Measurements from ENCODE around the gene MEF2C.

DNA sequence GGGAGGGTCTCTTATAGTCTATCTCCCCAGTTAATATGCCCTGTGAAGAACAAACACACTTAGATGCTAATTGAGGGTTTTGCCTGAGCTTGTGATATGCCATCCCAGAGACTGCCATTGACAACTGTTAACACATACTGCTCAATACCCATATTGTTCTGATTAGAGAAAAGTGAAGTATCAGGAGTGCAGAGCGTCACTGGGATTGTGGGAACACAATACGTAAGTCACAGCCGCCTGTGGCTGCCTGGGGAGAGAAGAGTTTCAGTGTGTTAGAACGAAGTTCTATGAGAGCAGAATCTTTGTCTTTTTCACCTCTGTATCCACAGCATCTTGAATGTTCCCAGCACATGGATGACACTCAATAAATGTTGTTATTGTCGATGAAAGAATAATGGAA is 110.2 kb downstream of the MEF2C start:
- TF ChIP-seq POLR2AphosphoS5 (IDR thresholded peaks at IDR 0.05) (no peak), POLR2A (IDR thresholded peaks at IDR 0.05) (no peak), EP300 (IDR thresholded peaks at IDR 0.05) (no peak)
- TF ChIP-seq, protein P1, sequence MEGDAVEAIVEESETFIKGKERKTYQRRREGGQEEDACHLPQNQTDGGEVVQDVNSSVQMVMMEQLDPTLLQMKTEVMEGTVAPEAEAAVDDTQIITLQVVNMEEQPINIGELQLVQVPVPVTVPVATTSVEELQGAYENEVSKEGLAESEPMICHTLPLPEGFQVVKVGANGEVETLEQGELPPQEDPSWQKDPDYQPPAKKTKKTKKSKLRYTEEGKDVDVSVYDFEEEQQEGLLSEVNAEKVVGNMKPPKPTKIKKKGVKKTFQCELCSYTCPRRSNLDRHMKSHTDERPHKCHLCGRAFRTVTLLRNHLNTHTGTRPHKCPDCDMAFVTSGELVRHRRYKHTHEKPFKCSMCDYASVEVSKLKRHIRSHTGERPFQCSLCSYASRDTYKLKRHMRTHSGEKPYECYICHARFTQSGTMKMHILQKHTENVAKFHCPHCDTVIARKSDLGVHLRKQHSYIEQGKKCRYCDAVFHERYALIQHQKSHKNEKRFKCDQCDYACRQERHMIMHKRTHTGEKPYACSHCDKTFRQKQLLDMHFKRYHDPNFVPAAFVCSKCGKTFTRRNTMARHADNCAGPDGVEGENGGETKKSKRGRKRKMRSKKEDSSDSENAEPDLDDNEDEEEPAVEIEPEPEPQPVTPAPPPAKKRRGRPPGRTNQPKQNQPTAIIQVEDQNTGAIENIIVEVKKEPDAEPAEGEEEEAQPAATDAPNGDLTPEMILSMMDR (IDR thresholded peaks at IDR 0.05): no peak

Measured in stomach (tissue), 4 donors.